GM18868 (cell line): ENCODE data around the gene ALK.

Source experiments
- ATAC-seq: cut with Tn5 transposase; IDR thresholded peaks from one replicate; pipeline ENCODE4 v1.9.1; 2021; ENCODE audit warnings: mild to moderate bottlenecking, moderate library complexity; ENCODE audit not compliant: unreplicated experiment

ALK gene

GRCh38 chr2:29662861-29663260 lies 258.5 kb downstream of the ALK start:
- no peak for ATAC-seq

GRCh38 chr2:29660201-29660600 lies 261.2 kb downstream of the ALK start:
- no peak for ATAC-seq

- ATAC-seq: no peak
Observed at GRCh38 chr2:29659178-29659577, 262.2 kb downstream of the ALK start.

- no peak for ATAC-seq
Observed at GRCh38 chr2:29657674-29658073, 263.7 kb downstream of the ALK start.

- ATAC-seq: no peak
Observed at GRCh38 chr2:29655391-29656086, 265.8 kb downstream of the ALK start.

- no peak for ATAC-seq
Observed at GRCh38 chr2:29650631-29651097, 270.7 kb downstream of the ALK start.

- no peak for ATAC-seq
Observed at GRCh38 chr2:29644949-29645348, 276.4 kb downstream of the ALK start.

- no peak for ATAC-seq
Observed at GRCh38 chr2:29643196-29643595, 278.2 kb downstream of the ALK start.

GRCh38 chr2:29640360-29640759 lies 281.0 kb downstream of the ALK start:
- ATAC-seq: no peak

- no peak for ATAC-seq
Observed at GRCh38 chr2:29638641-29639040, 282.7 kb downstream of the ALK start.

- ATAC-seq: no peak
Observed at GRCh38 chr2:29634916-29635315, 286.5 kb downstream of the ALK start.

- no peak for ATAC-seq
Observed at GRCh38 chr2:29632018-29632417, 289.4 kb downstream of the ALK start.

- ATAC-seq: no peak
Observed at GRCh38 chr2:29629495-29629894, 291.9 kb downstream of the ALK start.

GRCh38 chr2:29628862-29629261 lies 292.5 kb downstream of the ALK start:
- no peak for ATAC-seq

GRCh38 chr2:29628108-29628745 lies 293.2 kb downstream of the ALK start:
- no peak for ATAC-seq

GRCh38 chr2:29627279-29627711 lies 294.1 kb downstream of the ALK start:
- ATAC-seq: no peak

GRCh38 chr2:29620890-29621289 lies 300.5 kb downstream of the ALK start:
- ATAC-seq: no peak

GRCh38 chr2:29619689-29620088 lies 301.7 kb downstream of the ALK start:
- ATAC-seq: no peak

- ATAC-seq: no peak
Observed at GRCh38 chr2:29618024-29618423, 303.4 kb downstream of the ALK start.

GRCh38 chr2:29617351-29617750 lies 304.0 kb downstream of the ALK start:
- no peak for ATAC-seq

GRCh38 chr2:29616569-29616968 lies 304.8 kb downstream of the ALK start:
- no peak for ATAC-seq

GRCh38 chr2:29615841-29616240 lies 305.5 kb downstream of the ALK start:
- ATAC-seq: no peak

- no peak for ATAC-seq
Observed at GRCh38 chr2:29615183-29615582, 306.2 kb downstream of the ALK start.
